T47D (cell line): ENCODE results near the gene FOXRED2.
"Not testable (repeated sequence)": the region's sequence is repeated elsewhere in the genome, so short reads cannot be mapped to it uniquely, and the experiment has no call there.

Experiments
- DNase-seq, 2 experiments: peaks; one replicate each; pipeline versions ENCODE4 v3.0.0 to v3.0.0-alpha.2; 2011 to 2012; ENCODE audit warnings: low read depth in 1 of 2, low spot score in 1 of 2
- JUND ChIP-seq: IDR thresholded peaks from 2 replicates; pipeline ENCODE4 v1.6.1; 2012; ENCODE audit warnings: low read depth
- in situ Hi-C: cut with HindIII; loops from 2 replicates; pipeline ENCODE4 v1.10.0; 2016; ENCODE audit warnings: low sequenced_read_pairs, low pct_unique_long_range_greater_than_20kb

Gene FOXRED2

GRCh38 chr22:36461665-36462649 lies 44.9 kb downstream of the FOXRED2 start:
- peak; percentile 46 to 91 for DNase-seq
- TF ChIP-seq JUND, result peak; percentile 88
- in situ Hi-C loops, result no loop called here

GRCh38 chr22:36460202-36460601 lies 46.6 kb downstream of the FOXRED2 start:
- TF ChIP-seq JUND, result no peak
- in situ Hi-C loops, result no loop called here
- no peak for DNase-seq

DNA sequence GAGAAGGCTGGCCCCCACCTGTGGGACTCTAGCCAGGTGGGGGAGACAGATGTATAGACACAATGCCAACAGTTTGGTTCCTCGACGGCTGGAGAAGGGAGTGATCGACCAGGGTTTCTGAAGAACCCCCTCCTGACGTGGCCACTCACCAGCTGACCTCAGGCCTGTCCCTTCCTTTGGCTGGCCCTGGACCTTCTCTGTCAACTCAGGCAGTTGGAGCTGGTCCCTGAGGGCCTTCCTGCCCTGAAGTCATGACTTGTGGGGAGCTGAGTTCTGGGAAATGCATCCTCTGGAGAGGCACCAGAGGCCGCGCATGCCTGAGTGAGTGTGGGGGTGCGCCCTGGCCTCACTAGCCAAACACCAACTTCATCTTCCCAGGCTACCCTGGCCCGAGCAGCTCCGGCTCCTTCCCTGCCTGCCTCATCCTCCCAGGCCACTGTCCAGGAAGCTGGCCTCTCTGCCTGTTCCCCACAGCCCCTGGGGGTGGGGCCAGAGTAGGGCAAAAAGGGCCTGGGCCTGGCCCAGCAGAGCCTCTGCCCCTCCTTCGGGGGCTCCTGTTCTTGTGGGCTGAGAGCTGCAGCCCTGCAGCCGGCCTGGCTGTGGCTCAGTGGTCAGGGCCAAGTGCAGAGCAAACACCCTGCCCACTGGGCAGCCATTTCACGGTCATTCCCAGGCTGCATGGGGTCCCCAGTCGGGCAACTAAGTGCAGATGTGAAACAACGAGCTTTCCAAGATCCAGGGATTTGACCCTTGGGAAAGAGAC lies 49.0 kb downstream of the FOXRED2 start:
- no peak for TF ChIP-seq JUND
- no peak for DNase-seq
- in situ Hi-C loops, result no loop called here

- no peak for TF ChIP-seq JUND
- DNase-seq, result no peak
- in situ Hi-C loops, result no loop called here
Observed at GRCh38 chr22:36456464-36456845, 50.4 kb downstream of the FOXRED2 start.

DNA sequence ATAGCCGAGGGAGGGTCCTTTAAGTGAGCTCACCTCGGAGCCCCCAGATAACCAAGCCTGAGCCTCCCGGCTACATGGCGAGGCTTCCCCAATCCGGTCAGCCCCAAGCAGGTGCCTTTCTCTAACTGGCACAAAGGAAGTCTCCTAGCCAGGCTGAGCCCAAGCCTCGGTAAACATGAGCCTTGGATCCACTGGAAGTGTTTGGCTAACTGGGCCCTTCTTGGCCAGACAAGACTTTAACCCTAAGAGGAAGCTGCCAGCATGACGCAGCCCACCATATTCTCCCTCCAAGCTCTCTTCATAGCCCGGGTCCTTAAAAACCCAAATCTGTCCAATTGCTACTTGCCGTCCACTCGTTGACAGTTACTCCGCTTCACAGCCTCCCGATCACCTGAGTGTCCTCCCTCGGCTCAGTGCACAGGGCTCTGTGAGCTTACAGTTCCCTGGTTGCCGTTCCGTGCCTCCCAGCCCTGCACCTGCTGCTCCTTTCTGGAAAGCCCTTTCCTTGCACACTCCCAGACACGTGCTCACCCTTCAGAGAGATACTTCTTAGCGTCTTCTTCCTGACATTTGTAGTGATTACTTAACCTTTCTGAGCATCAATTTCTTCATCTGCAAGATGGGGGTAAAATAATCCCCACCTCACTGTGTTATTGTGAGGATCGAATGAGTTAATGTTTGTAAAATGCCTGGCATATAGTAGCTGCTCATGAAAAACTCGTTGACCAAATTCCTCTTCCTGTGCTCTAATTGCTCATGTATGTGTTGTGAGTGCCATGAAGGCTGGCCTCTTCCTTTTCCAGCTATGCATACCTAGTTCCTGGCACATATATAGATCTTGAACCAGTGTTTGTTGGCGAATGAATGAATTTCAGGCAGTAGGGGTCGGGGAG lies 51.0 kb downstream of the FOXRED2 start:
- no peak for DNase-seq
- no peak for TF ChIP-seq JUND
- in situ Hi-C loops, result no loop called here

DNA sequence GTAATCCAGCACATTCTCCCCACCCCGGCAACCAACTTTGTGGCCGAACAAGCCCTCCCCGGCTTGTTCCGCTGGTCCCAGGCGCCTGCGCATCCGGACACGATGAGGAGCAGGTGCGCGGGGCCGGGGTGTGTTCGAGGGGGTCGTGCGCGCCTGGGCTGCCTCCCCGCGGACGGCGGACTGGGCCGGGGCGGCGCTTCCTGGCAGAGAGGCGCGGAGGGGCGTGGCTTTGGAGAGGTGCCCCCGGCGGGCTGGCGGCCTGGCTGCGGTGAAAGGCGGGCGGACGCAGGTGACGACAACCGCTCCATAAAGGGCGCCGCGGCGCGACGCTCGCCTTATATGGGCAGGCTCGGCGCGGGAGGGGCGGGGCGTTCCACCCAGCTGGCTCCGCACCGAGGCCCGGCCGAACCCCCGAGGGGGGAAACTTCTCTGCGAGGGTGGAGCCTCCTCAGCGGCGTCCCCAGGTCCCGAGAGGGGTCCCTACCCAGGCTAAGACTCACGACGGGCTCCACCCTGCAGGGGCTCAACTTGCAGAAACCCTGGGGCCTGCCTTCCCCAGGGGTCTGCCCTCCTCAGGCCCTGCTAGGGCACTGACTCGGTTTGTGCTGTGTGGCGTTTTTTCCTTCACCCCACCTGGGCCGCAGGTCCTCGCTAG lies 51.8 kb downstream of the FOXRED2 start:
- in situ Hi-C loops, result no loop called here

GRCh38 chr22:36453855-36454378 lies 52.9 kb downstream of the FOXRED2 start:
- TF ChIP-seq JUND, result no peak
- DNase-seq, result no peak
- in situ Hi-C loops, result no loop called here

More for the DNA sequence above, 51.8 kb downstream of the FOXRED2 start:
- peak; percentile 65 to 93 for DNase-seq
- TF ChIP-seq JUND, result no peak

GRCh38 chr22:36452978-36453607 lies 53.7 kb downstream of the FOXRED2 start:
- in situ Hi-C loops, result not testable (repeated sequence)
- DNase-seq, result peak in 1 of 2 experiments; percentile 59

DNA sequence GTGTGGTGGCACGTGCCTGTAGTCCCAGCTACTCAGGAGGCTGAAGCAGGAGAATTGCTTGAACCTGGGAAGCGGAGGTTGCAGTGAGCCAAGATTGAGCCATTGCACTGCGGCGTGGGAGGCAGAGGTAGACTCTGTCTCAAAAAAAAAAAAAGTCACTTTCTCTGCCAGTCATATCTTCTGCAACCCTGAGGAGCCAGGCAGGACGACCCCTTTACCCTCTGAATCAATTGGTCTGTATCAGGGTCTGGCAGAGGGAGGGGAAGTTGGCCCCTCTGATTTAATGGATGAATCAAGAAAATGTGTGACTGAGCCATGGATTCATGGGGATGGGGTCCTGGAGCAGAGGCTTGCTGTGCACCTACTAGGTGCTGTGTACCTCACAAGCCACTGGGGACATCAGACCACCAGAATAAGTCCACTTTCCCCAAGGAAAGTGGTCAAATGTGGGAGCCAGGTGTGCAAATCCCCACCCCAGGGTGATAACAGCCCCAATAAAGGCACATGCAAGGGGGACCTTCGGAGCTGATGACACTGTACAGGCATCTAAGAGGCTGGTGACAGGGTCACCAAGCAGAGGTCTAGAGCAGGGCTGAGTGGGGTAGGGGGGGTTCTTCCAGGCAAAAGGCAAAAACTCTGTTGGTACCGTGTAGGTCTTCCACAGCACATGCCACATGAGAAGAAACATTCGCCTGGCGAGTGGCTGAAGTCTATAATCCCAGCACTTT lies 54.4 kb downstream of the FOXRED2 start:
- TF ChIP-seq JUND, result no peak
- in situ Hi-C loops, result no loop called here
- DNase-seq, result no peak

DNA sequence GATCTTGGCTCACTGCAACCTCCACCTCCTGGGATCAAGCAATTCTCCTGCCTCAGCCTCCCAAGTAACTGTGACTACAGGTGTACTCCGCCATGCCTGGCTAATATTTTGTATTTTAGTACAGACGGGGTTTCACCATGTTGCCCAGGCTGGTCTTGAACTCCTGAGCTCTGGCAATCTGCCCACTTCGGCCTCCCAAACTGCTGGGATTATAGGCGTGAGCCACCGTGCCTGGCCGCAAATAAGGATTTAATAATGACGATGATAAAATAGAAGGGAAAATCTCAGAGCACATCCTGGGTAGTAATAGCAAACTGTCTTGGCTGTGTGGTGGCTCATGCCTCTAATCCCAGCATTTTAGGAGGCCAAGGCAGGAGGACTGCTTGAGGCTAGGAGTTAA lies 55.9 kb downstream of the FOXRED2 start:
- in situ Hi-C loops, DNase-seq: not testable (repeated sequence)
